Astrocyte (in vitro differentiated cells and primary cell): ENCODE results near the gene S100A16. TPM values are rescaled to one million over a fixed set of nuclear protein-coding genes. Genes with fewer than 3 reads are reported as not detected.

Experiments used
- DNase-seq: peaks from one replicate; pipeline ENCODE4 v3.0.0-alpha.2; 2010; ENCODE audit warnings: low read depth
- FAIRE-seq: peaks from 2 replicates; lab custom pipeline; 2011; peaks lifted over from hg19 to GRCh38; lab: Jason Lieb, UNC
- H2AFZ ChIP-seq: 2 replicates; pipeline ENCODE4 v1.6.0; 2012; ENCODE audit warnings: low read depth, low read length, inconsistent platforms
- H3K27ac ChIP-seq: 2 replicates; pipeline ENCODE4 v1.5.1; 2011; ENCODE audit warnings: low read depth, low read length, inconsistent platforms
- H3K27me3 ChIP-seq: 2 replicates; pipeline ENCODE4 v1.6.0; 2011; ENCODE audit warnings: low read length, inconsistent platforms; ENCODE audit not compliant: insufficient read depth
- H3K36me3 ChIP-seq: 2 replicates; pipeline ENCODE4 v1.5.1; 2011; ENCODE audit warnings: low read length, inconsistent platforms; ENCODE audit not compliant: insufficient read depth
- H3K4me1 ChIP-seq: 2 replicates; pipeline ENCODE4 v1.5.1; 2011; ENCODE audit warnings: low read length, inconsistent platforms; ENCODE audit not compliant: insufficient read depth
- H3K4me2 ChIP-seq: 2 replicates; pipeline ENCODE4 v1.6.0; 2012; ENCODE audit warnings: low read length, inconsistent platforms
- H3K4me3 ChIP-seq: 2 replicates; pipeline ENCODE4 v1.5.1; 2011; ENCODE audit warnings: low read depth, mild to moderate bottlenecking, low read length, inconsistent platforms; ENCODE audit not compliant: insufficient read depth
- H3K79me2 ChIP-seq: 2 replicates; pipeline ENCODE4 v1.6.0; 2012; ENCODE audit warnings: mild to moderate bottlenecking, low read length, inconsistent platforms; ENCODE audit not compliant: insufficient read depth
- H3K9ac ChIP-seq: 2 replicates; pipeline ENCODE4 v1.6.0; 2012; ENCODE audit warnings: mild to moderate bottlenecking, low read length, inconsistent platforms
- H3K9me3 ChIP-seq: 2 replicates; pipeline ENCODE4 v1.5.1; 2012; ENCODE audit warnings: low read depth, mild to moderate bottlenecking, low read length, inconsistent platforms; ENCODE audit not compliant: insufficient read depth
- H4K20me1 ChIP-seq: 2 replicates; pipeline ENCODE4 v1.6.0; 2012; ENCODE audit warnings: low read length, inconsistent platforms; ENCODE audit not compliant: insufficient read depth
- H3K27ac Mint-ChIP-seq: one replicate; pipeline ENCODE4 v1.8.0; 2021; ENCODE audit warnings: mild to moderate bottlenecking, mixed read lengths; ENCODE audit not compliant: unreplicated experiment
- H3K27me3 Mint-ChIP-seq: one replicate; pipeline ENCODE4 v1.8.0; 2021; ENCODE audit warnings: low read depth, mixed read lengths; ENCODE audit not compliant: unreplicated experiment
- H3K36me3 Mint-ChIP-seq: one replicate; pipeline ENCODE4 v1.8.0; 2021; ENCODE audit warnings: low read depth, mixed read lengths; ENCODE audit not compliant: unreplicated experiment
- H3K4me1 Mint-ChIP-seq: one replicate; pipeline ENCODE4 v1.8.0; 2021; ENCODE audit warnings: low read depth, mixed read lengths; ENCODE audit not compliant: unreplicated experiment
- H3K4me3 Mint-ChIP-seq: one replicate; pipeline ENCODE4 v1.8.0; 2021; ENCODE audit warnings: mild to moderate bottlenecking, moderate library complexity, mixed read lengths; ENCODE audit not compliant: unreplicated experiment
- H3K9me3 Mint-ChIP-seq: one replicate; pipeline ENCODE4 v1.8.0; 2021; ENCODE audit warnings: mild to moderate bottlenecking, mixed read lengths; ENCODE audit not compliant: unreplicated experiment
- CTCF ChIP-seq: IDR thresholded peaks from 2 replicates; pipeline ENCODE4 v1.5.1; 2011; ENCODE audit warnings: low read depth, mild to moderate bottlenecking, inconsistent platforms, low read length, moderate library complexity; ENCODE audit not compliant: insufficient read depth
- EZH2 ChIP-seq: IDR thresholded peaks from 2 replicates; pipeline ENCODE4 v1.6.1; 2012; ENCODE audit warnings: mild to moderate bottlenecking, low read length, inconsistent platforms; ENCODE audit not compliant: insufficient read depth
- total RNA-seq: library from RNA; stranded (reverse); gene quantifications from 2 replicates; pipeline ENCODE4 v1.2.1, GENCODE V29; 2021

Gene S100A16
- total RNA-seq, 1 donor from 2014 or later, result 54.4 TPM

GRCh38 chr1:153628638-153629342 is 15.9 kb upstream of the S100A16 start:
- Histone ChIP-seq H3K27me3 (no peaks in the 10 kb centered on the region), H3K27ac (no peak overlapping the region)

GRCh38 chr1:153627715-153628626 is 15.0 kb upstream of the S100A16 start, which contains the start of gene S100A1:
Gene S100A1 (plus strand): TSS chr1:153628434. CDS start chr1:153630522, 2,088 bp downstream.
- H3K27ac Mint-ChIP-seq, result peak within 1 kb of the TSS; percentile 99
- Histone ChIP-seq H3K9ac (peak within 1 kb of the TSS; percentile 84), H4K20me1 (peaks cover 13% of the 10 kb centered on the region), H3K4me2 (peak within 1 kb of the TSS; percentile 91), H3K27ac (peak within 1 kb of the TSS; percentile 92), H3K36me3 (peaks cover 19% of the 10 kb centered on the region), H3K9me3 (no peaks in the 10 kb centered on the region), H2AFZ (peak within 1 kb of the TSS; percentile 61), H3K79me2 (peaks cover 35% of the 10 kb centered on the region), H3K27me3 (no peaks in the 10 kb centered on the region), H3K4me1 (peaks cover 30% of the 10 kb centered on the region), H3K4me3 (peak within 1 kb of the TSS; percentile 73)
- H3K27me3 Mint-ChIP-seq, result no peaks in the 10 kb centered on the region
- H3K36me3 Mint-ChIP-seq, result peaks cover 8% of the 10 kb centered on the region
- peaks cover 41% of the 10 kb centered on the region for H3K4me1 Mint-ChIP-seq
- peak; percentile 3 for TF ChIP-seq CTCF
- no peak for TF ChIP-seq EZH2
- no peak for FAIRE-seq
- no peak for DNase-seq
- peak within 1 kb of the TSS; percentile 97 for H3K4me3 Mint-ChIP-seq
- no peaks in the 10 kb centered on the region for H3K9me3 Mint-ChIP-seq

More at GRCh38 chr1:153628638-153629342, 15.9 kb upstream of the S100A16 start:
- Histone ChIP-seq H2AFZ (no peak overlapping the region), H3K4me2 (no peak overlapping the region), H3K9ac (no peak overlapping the region), H3K79me2 (peaks cover 31% of the 10 kb centered on the region), H3K36me3 (peaks cover 14% of the 10 kb centered on the region), H3K9me3 (no peaks in the 10 kb centered on the region), H3K4me1 (peaks cover 35% of the 10 kb centered on the region), H4K20me1 (peaks cover 10% of the 10 kb centered on the region), H3K4me3 (no peak overlapping the region)
- Mint-ChIP-seq H3K27me3 (no peaks in the 10 kb centered on the region), H3K9me3 (no peaks in the 10 kb centered on the region), H3K27ac (no peak overlapping the region), H3K4me3 (peak overlapping the region; percentile 41), H3K36me3 (peaks cover 6% of the 10 kb centered on the region), H3K4me1 (peaks cover 43% of the 10 kb centered on the region)
- TF ChIP-seq EZH2 (no peak), CTCF (no peak)
- DNase-seq (no peak), FAIRE-seq (no peak)
